ENCODE data around the gene ZC3HAV1L.

DNA sequence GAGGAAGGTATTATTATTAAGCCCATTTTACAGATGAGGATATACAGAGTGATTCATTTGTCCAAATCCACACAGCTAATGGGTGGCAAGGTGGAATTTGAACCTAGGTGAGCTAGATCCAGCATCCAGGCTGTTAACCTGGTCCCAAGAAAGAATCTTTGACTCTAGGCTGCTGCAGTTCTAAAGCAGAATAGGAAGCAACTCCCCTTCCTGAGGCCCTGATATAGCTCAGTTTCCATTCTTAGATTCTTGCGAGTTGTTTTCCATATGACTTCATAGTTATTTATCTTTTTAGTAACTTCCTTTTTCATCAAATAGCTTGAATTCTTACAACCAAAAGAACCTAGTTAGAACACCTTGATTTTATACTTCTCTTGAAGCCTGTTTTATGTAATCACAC is 24.1 kb upstream of the ZC3HAV1L start:
- TF ChIP-seq EZH2phosphoT487 (IDR thresholded peaks at IDR 0.05; ENCODE audit: low read depth, severe bottlenecking, unreplicated experiment) (no peak), CTCF (IDR thresholded peaks at IDR 0.05; ENCODE audit: poor library complexity) (no peak)
